Measurements from ENCODE around the gene JAML. TPM values are rescaled to one million over a fixed set of nuclear protein-coding genes. Genes with fewer than 3 reads are reported as not detected.
A peak's percentile ranks its signal among the peaks of the same experiment; 100 is the strongest.
"Not testable (repeated sequence)": the region's sequence is repeated elsewhere in the genome, so short reads cannot be mapped to it uniquely, and the experiment has no call there.

The JAML gene
- polyA plus RNA-seq, 6 donors from 2014 or later = 0.64 to 8.1 (median 3.3) TPM

GRCh38 chr11:118193910-118194566 lies 30.8 kb downstream of the JAML start:
- ATAC-seq (ENCODE audit: low read depth in 2 of 2) = no peak
- Mint-ChIP-seq H3K4me3 (no peak overlapping the region), H3K27ac (no peak overlapping the region), H3K9me3 (peaks cover 0 to 25% (median 18%) of the 10 kb centered on the region in 7 donors), H3K36me3 (peaks cover 0 to 8% of the 10 kb centered on the region in 2 donors), H3K27me3 (peaks cover 13 to 23% (median 18%) of the 10 kb centered on the region in 3 donors), H3K4me1 (peaks cover 0 to 3% (median 0%) of the 10 kb centered on the region in 3 donors)
- DNase-seq = no peak

GRCh38 chr11:118192817-118193216 lies 32.0 kb downstream of the JAML start:
- H3K9me3 Mint-ChIP-seq = peaks cover 0 to 25% (median 18%) of the 10 kb centered on the region in 7 donors

GRCh38 chr11:118190942-118191506 lies 33.8 kb downstream of the JAML start:
- H3K9me3 Mint-ChIP-seq = peaks cover 0 to 25% (median 18%) of the 10 kb centered on the region in 7 donors
- H3K27ac Mint-ChIP-seq; ATAC-seq (ENCODE audit: low read depth in 2 of 2); H3K4me1 Mint-ChIP-seq; H3K36me3 Mint-ChIP-seq; DNase-seq: not testable (repeated sequence)
- peak overlapping the region in 1 of 8 donors; percentile 5 for H3K4me3 Mint-ChIP-seq
- H3K27me3 Mint-ChIP-seq = peaks cover 20 to 46% (median 43%) of the 10 kb centered on the region in 3 donors

More at GRCh38 chr11:118192817-118193216, 32.0 kb downstream of the JAML start:
- Mint-ChIP-seq H3K27ac (peak overlapping the region in 1 of 6 donors; percentile 2), H3K27me3 (peaks cover 19 to 32% (median 30%) of the 10 kb centered on the region in 3 donors)
- H3K4me3 Mint-ChIP-seq; ATAC-seq (ENCODE audit: low read depth in 2 of 2); H3K36me3 Mint-ChIP-seq; DNase-seq; H3K4me1 Mint-ChIP-seq: not testable (repeated sequence)

DNA sequence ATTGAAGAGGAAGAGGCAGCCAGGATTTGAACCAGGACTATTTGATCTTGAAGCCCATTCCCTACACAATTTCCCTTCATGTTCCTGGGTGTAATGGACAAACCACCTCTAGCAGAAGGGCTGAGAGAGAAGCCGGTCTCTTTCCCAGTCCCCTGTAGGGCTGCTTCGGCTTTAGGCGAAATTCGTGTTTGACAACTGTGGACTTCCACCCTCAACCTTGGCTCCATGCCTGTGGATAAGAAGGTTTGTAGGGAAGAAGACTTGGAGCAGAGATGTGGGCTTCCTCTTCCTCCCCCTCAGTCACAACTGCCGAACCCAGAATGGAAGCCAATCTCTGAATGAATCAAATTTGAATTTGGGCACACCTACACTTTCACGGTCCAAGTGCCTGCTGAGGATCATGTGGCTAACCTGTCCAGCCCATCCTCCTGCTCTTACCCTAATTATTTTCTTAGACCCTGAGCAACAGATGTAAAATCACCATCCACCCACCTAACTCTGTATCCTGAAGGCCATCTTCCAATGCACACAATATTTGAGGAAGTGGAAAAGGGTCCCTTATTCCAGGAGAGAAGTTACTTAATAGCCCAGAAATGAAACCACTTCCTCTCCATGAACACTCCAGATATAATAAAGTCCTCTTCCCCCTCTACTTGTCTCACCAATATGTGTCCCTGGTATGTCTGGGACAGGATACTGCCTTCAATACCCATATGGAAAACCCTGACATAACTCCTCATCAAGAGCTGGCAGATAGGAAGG lies 38.3 kb downstream of the JAML start:
- no peak overlapping the region for H3K4me3 Mint-ChIP-seq
- peaks cover 32 to 63% (median 50%) of the 10 kb centered on the region in 3 donors for H3K27me3 Mint-ChIP-seq
- ATAC-seq (ENCODE audit: low read depth in 2 of 2) (no peak), DNase-seq (no peak)
- H3K27ac Mint-ChIP-seq = no peak overlapping the region
- peaks cover 0 to 3% of the 10 kb centered on the region in 2 donors for H3K36me3 Mint-ChIP-seq
- no peaks in the 10 kb centered on the region for H3K4me1 Mint-ChIP-seq
- peaks cover 0 to 16% (median 8%) of the 10 kb centered on the region in 7 donors for H3K9me3 Mint-ChIP-seq

GRCh38 chr11:118184784-118185579 lies 39.8 kb downstream of the JAML start:
- no peak for ATAC-seq (ENCODE audit: low read depth in 2 of 2)
- peaks cover 0 to under 1% (median 0%) of the 10 kb centered on the region in 7 donors for H3K9me3 Mint-ChIP-seq
- no peaks in the 10 kb centered on the region for H3K4me1 Mint-ChIP-seq
- no peak overlapping the region for H3K27ac Mint-ChIP-seq
- H3K4me3 Mint-ChIP-seq = no peak overlapping the region
- H3K27me3 Mint-ChIP-seq = peaks cover 30 to 65% (median 44%) of the 10 kb centered on the region in 3 donors
- no peaks in the 10 kb centered on the region for H3K36me3 Mint-ChIP-seq
- DNase-seq = no peak

GRCh38 chr11:118183691-118184090 lies 41.1 kb downstream of the JAML start:
- not testable (repeated sequence) for ATAC-seq (ENCODE audit: low read depth in 2 of 2); H3K36me3 Mint-ChIP-seq; H3K4me3 Mint-ChIP-seq; H3K4me1 Mint-ChIP-seq; H3K9me3 Mint-ChIP-seq; DNase-seq
- Mint-ChIP-seq H3K27me3 (peaks cover 28 to 57% (median 36%) of the 10 kb centered on the region in 3 donors), H3K27ac (peak overlapping the region in 1 of 6 donors; percentile 52)

DNA sequence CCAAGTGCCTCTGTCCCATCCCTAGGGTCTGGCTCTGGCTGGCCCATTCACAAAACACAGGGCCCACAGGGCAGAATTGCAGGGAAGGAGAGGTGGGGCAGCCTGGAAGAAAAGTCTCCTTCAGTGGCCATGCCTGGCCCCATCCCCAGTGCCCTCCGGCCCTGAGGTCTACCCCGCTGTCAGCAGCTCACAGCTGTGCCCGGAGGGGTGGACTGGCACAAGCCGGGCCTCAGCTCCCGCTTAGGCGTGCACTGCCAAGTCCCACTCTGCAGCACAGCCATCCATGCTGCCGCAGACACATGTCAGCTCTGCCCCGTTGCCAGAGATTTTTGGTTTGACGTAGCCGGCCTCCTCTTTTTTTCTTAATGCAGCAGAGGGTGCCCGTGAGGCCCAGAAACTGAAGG lies 44.5 kb downstream of the JAML start:
- ATAC-seq (ENCODE audit: low read depth in 2 of 2) (peak in 1 of 2 donors; percentile 39), DNase-seq (no peak)
- H3K27ac Mint-ChIP-seq = no peak overlapping the region
- peaks cover 16 to 44% (median 32%) of the 10 kb centered on the region in 3 donors for H3K27me3 Mint-ChIP-seq
- H3K9me3 Mint-ChIP-seq = no peaks in the 10 kb centered on the region
- H3K4me3 Mint-ChIP-seq = no peak overlapping the region
- H3K36me3 Mint-ChIP-seq = no peaks in the 10 kb centered on the region
- H3K4me1 Mint-ChIP-seq = no peaks in the 10 kb centered on the region

GRCh38 chr11:118176778-118177134 lies 48.1 kb downstream of the JAML start:
- H3K27ac Mint-ChIP-seq = no peak overlapping the region
- no peaks in the 10 kb centered on the region for H3K4me1 Mint-ChIP-seq
- no peak for DNase-seq
- ATAC-seq (ENCODE audit: low read depth in 2 of 2) = no peak
- H3K9me3 Mint-ChIP-seq = no peaks in the 10 kb centered on the region
- H3K36me3 Mint-ChIP-seq = no peaks in the 10 kb centered on the region
- peaks cover 15 to 46% (median 45%) of the 10 kb centered on the region in 3 donors for H3K27me3 Mint-ChIP-seq
- H3K4me3 Mint-ChIP-seq = no peak overlapping the region

GRCh38 chr11:118175993-118176777 lies 48.6 kb downstream of the JAML start, which contains the start of gene SCN2B:
TSS of gene SCN2B (minus strand) at chr11:118176639. CDS start at chr11:118176431, 208 bp downstream.
- Mint-ChIP-seq H3K9me3 (no peaks in the 10 kb centered on the region), H3K27ac (peak within 1 kb of the TSS in 2 of 6 donors; percentile 43 to 62), H3K4me3 (no peak within 1 kb of the TSS), H3K36me3 (no peaks in the 10 kb centered on the region), H3K27me3 (peaks cover 13 to 44% (median 44%) of the 10 kb centered on the region in 3 donors), H3K4me1 (no peaks in the 10 kb centered on the region)
- ATAC-seq (ENCODE audit: low read depth in 2 of 2) (no peak), DNase-seq (no peak)

DNA sequence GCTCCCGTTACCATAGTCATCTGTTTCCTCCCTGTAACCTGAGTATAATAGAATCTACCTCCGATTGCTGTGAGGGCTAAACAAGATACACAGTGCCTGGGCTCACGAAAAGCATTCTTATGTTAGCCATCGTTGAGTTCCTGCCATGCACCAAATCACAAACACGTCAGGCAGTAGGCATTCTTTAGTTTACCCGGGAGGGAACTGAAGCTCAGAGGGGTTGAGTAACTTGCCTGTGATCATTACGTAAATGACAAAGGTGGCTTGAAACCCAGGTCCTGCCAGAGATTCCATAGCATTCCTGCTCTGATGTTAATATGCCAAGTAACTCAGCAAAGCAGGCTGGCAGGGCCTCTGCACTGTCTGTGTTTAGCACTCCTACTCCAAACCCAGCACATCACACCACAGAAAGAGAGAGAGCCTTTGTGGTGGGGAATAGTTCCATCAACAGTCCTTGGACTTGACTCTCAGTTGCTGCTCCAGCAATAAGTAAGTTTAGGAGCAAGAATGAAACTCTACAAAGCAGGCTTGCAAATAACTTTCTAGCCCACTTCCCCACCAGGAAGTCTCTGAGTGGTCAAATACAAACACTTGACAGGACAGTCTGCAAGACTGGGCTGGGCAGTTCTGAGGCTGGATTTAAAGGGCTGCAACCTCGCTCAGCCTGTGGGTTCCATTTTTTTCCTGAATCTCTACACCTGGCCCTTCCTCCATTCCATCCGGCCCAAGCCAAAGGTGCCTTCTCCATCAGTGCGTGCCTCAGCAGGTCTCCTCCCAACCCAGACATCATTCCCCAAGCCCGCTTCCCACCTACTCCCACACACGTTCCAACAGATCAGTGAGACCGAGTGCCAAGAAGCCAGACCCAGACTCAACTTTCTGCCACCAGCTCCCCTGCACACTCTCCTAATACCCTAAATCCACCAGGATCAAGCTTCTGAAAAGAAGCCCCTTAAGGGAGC lies 49.5 kb downstream of the JAML start:
- H3K9me3 Mint-ChIP-seq = no peaks in the 10 kb centered on the region
- H3K4me1 Mint-ChIP-seq = no peaks in the 10 kb centered on the region
- H3K36me3 Mint-ChIP-seq = no peaks in the 10 kb centered on the region
- DNase-seq (no peak), ATAC-seq (ENCODE audit: low read depth in 2 of 2) (no peak)
- H3K27ac Mint-ChIP-seq = peak overlapping the region in 1 of 6 donors; percentile 43
- H3K27me3 Mint-ChIP-seq = peaks cover 18 to 46% (median 44%) of the 10 kb centered on the region in 3 donors
- H3K4me3 Mint-ChIP-seq = peak overlapping the region in 1 of 8 donors; percentile 30

GRCh38 chr11:118174006-118174567 lies 50.7 kb downstream of the JAML start:
- no peaks in the 10 kb centered on the region for H3K36me3 Mint-ChIP-seq
- DNase-seq (no peak), ATAC-seq (ENCODE audit: low read depth in 2 of 2) (no peak)
- H3K27ac Mint-ChIP-seq = peak overlapping the region in 1 of 6 donors; percentile 12
- H3K27me3 Mint-ChIP-seq = peaks cover 24 to 50% (median 48%) of the 10 kb centered on the region in 3 donors
- no peaks in the 10 kb centered on the region for H3K9me3 Mint-ChIP-seq
- H3K4me1 Mint-ChIP-seq = no peaks in the 10 kb centered on the region
- H3K4me3 Mint-ChIP-seq = no peak overlapping the region
